Endothelial cell (in vitro differentiated cells): ENCODE data around the gene ITM2C. TPM values are rescaled to one million over a fixed set of nuclear protein-coding genes. Genes with fewer than 3 reads are reported as not detected.

Experiments used
- DNase-seq: peaks from one replicate; pipeline ENCODE4 v3.0.0; 2021; ENCODE audit warnings: low spot score
- H3K27ac Mint-ChIP-seq: one replicate; pipeline ENCODE4 v1.8.0; 2021; ENCODE audit warnings: mixed read lengths, inconsistent platforms; ENCODE audit not compliant: unreplicated experiment
- H3K27me3 Mint-ChIP-seq: one replicate; pipeline ENCODE4 v1.8.0; 2021; ENCODE audit warnings: mild to moderate bottlenecking, moderate library complexity, mixed read lengths, inconsistent platforms; ENCODE audit not compliant: unreplicated experiment
- H3K36me3 Mint-ChIP-seq: one replicate; pipeline ENCODE4 v1.8.0; 2021; ENCODE audit warnings: mild to moderate bottlenecking, low read depth, mixed read lengths, inconsistent platforms; ENCODE audit not compliant: unreplicated experiment
- H3K4me1 Mint-ChIP-seq: one replicate; pipeline ENCODE4 v1.8.0; 2021; ENCODE audit warnings: mild to moderate bottlenecking, mixed read lengths, inconsistent platforms; ENCODE audit not compliant: unreplicated experiment
- H3K4me3 Mint-ChIP-seq: one replicate; pipeline ENCODE4 v1.8.0; 2021; ENCODE audit warnings: mild to moderate bottlenecking, mixed read lengths, inconsistent platforms; ENCODE audit not compliant: unreplicated experiment
- H3K9me3 Mint-ChIP-seq: one replicate; pipeline ENCODE4 v1.8.0; 2021; ENCODE audit warnings: mixed read lengths, inconsistent platforms; ENCODE audit not compliant: unreplicated experiment
- CTCF ChIP-seq: fragments of 200-600 bp; sonication (generic); IDR thresholded peaks from one replicate; pipeline ENCODE4 v1.5.0; 2021; ENCODE audit warnings: antibody characterized with exemption; ENCODE audit not compliant: unreplicated experiment
- total RNA-seq: library from RNA; stranded (reverse); fragmentation: NEBNext Ultra II Directional; extraction: Animal tissue kit (Norgen Biotek cat#: 25700); gene quantifications from one replicate; pipeline ENCODE4 v1.2.1, GENCODE V29; 2021; ENCODE audit not compliant: unreplicated experiment

The ITM2C gene
- total RNA-seq, 1 donor from 2014 or later, result 279 TPM

GRCh38 chr2:230886671-230887071 lies 21.9 kb downstream of the ITM2C start:
- no peak for DNase-seq
- TF ChIP-seq CTCF, result no peak
- Mint-ChIP-seq H3K36me3 (peaks cover 3% of the 10 kb centered on the region), H3K27ac (no peak overlapping the region), H3K4me1 (no peaks in the 10 kb centered on the region), H3K27me3 (peaks cover 1% of the 10 kb centered on the region), H3K4me3 (no peak overlapping the region), H3K9me3 (no peaks in the 10 kb centered on the region)

- H3K27me3 Mint-ChIP-seq, result peaks cover 1% of the 10 kb centered on the region
- H3K36me3 Mint-ChIP-seq, result peaks cover 3% of the 10 kb centered on the region
- H3K4me3 Mint-ChIP-seq, result no peak overlapping the region
- H3K9me3 Mint-ChIP-seq, result no peaks in the 10 kb centered on the region
- no peaks in the 10 kb centered on the region for H3K4me1 Mint-ChIP-seq
- no peak for DNase-seq
- no peak overlapping the region for H3K27ac Mint-ChIP-seq
- TF ChIP-seq CTCF, result no peak
Measured at GRCh38 chr2:230887342-230887741, 22.6 kb downstream of the ITM2C start.

GRCh38 chr2:230888824-230889400 lies 24.2 kb downstream of the ITM2C start:
- Mint-ChIP-seq H3K27me3 (peaks cover 1% of the 10 kb centered on the region), H3K36me3 (peaks cover 3% of the 10 kb centered on the region), H3K4me1 (no peaks in the 10 kb centered on the region), H3K4me3 (no peak overlapping the region), H3K9me3 (no peaks in the 10 kb centered on the region), H3K27ac (no peak overlapping the region)
- TF ChIP-seq CTCF, result no peak
- no peak for DNase-seq

GRCh38 chr2:230889911-230890601 lies 25.3 kb downstream of the ITM2C start:
- Mint-ChIP-seq H3K36me3 (peaks cover 3% of the 10 kb centered on the region), H3K27me3 (peaks cover 1% of the 10 kb centered on the region), H3K27ac (no peak overlapping the region), H3K4me3 (no peak overlapping the region), H3K9me3 (no peaks in the 10 kb centered on the region), H3K4me1 (no peaks in the 10 kb centered on the region)
- DNase-seq, result no peak
- TF ChIP-seq CTCF, result no peak

- no peak for TF ChIP-seq CTCF
- Mint-ChIP-seq H3K4me1 (no peaks in the 10 kb centered on the region), H3K27me3 (peaks cover 1% of the 10 kb centered on the region), H3K9me3 (no peaks in the 10 kb centered on the region), H3K36me3 (peaks cover 3% of the 10 kb centered on the region), H3K27ac (no peak overlapping the region), H3K4me3 (no peak overlapping the region)
- DNase-seq, result no peak
Measured at GRCh38 chr2:230890646-230891045, 25.9 kb downstream of the ITM2C start.
